GM18511 (cell line): ENCODE measurements around the gene FOXO6.

Experiments
- ATAC-seq: cut with Tn5 transposase; IDR thresholded peaks from one replicate; pipeline ENCODE4 v1.9.1; 2021; ENCODE audit warnings: mild to moderate bottlenecking, moderate library complexity; ENCODE audit not compliant: unreplicated experiment

FOXO6 gene

GRCh38 chr1:41349361-41350054 lies 11.7 kb upstream of the FOXO6 start:
- ATAC-seq = no peak

GRCh38 chr1:41350055-41350378 lies 11.2 kb upstream of the FOXO6 start:
- no peak for ATAC-seq

GRCh38 chr1:41351262-41352151 lies 9.7 kb upstream of the FOXO6 start:
- ATAC-seq = no peak

DNA sequence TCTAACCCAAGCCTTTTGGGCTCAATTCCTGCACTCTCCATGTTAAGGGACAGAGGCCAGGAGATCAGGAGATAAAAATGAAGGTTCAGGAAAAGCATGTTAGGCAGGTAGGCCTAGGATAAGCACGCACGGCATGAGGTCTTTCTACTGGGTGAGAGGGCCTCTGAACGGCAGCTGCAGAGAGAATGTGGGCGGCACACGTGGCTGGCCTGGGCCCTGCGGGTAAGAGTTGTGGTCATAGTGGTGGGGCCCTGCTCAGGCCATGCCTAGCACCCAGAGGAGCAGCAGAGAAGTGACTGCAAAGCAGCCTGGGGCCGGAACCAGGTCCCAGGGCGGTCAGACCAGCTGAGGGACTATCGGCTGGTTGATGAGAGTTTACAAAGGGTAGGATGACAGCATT lies 7.5 kb upstream of the FOXO6 start:
- peak; percentile 65 for ATAC-seq

- no peak for ATAC-seq
Observed at GRCh38 chr1:41354956-41355355, 6.3 kb upstream of the FOXO6 start.

- ATAC-seq = no peak
Observed at GRCh38 chr1:41355356-41355755, 5.9 kb upstream of the FOXO6 start.

DNA sequence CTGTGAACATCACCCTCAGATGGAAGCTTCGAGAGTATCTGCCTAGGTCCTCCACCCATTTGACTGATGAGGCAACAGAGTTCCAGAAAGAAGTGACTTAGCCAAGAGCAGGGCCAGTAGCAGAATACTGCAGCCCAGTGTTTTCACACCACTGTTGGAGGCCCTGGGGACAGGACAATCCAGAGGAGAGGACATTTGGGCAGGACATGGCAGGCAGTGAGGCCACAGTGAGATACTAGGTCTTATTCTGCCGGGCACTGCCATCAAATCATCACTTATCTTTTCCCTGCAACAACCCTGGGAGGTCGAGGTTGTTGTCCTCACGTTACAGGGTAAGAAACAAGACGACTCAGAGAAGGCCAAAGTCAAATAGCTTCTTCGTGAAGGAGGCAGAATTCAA lies 5.5 kb upstream of the FOXO6 start:
- no peak for ATAC-seq

- ATAC-seq = no peak
Observed at GRCh38 chr1:41356752-41357151, 4.5 kb upstream of the FOXO6 start.

DNA sequence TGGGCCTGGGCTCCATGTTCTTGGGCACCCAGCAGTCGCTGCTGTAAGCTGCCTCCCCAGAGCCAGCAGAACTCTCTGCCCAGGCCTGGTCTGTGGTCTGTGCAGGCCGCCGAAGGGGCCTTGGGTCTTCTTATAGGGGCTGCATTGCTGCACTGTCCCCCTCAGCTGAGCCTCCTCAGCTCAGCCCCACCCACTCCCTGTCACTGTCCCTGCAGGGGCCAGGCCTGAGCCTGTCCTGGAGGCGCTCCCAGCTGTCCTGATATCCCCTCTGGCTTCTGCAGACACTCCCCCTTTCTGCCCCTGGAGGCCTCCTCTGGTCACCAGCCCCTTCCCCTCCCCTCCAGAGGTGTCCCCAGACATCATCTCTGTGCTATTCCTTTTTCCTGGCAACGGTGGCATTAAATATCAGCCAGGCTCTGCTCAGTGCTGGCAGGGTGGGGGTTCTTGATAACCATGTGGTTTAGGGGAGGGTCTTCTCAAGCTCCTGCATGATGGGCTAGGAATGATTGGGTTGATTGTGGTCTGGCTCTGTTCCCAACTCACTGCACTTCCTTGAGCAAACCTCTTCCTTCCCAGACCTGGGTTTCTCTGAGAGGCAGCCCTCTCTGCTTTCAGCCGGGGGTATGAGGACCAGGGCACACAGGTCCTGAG lies 3.7 kb upstream of the FOXO6 start:
- no peak for ATAC-seq

DNA sequence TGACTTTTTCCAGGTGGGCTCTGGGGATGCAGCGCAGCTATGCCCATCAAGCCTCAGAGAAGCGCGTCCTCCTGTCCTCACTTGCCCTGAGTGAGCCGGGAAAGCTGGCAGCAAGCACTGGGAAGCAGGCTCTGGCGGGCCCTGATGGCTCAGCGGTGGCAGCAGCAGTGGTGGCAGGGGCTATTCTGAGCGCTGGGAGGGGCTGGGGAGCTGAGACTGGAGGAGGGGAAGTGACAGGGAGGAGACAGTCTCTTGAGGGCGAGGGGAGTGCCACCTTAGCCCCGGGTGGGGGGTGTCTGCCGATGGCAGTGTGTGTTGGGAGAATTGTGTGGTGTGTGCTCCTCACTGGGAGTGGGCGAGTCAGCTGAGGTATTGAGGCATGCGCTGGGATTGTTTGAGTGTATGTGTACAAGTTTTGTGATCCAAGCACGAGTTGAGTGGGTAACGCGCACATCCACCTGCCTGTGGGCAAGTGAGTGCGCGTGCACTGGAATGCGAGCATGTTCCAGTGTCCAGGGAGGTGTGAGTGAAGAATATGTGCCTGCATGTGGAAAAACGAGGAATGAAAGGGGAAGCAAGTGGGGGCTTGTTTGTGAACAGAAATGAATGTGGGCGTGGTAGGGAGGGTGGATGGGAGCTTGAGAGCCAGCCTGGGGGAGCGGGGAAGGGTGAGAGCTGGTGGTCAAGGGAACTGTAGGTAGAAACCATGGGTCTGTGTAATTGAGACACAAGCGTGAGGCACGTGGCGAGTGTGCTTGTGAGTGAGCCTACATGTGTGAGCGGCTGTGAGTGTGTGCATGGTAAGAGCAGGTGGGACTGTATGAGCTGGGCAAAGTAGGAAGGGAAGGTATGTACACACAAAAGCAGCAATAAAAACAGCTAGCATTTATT lies 2.9 kb upstream of the FOXO6 start:
- no peak for ATAC-seq

- ATAC-seq = no peak
Observed at GRCh38 chr1:41359211-41360073, 1.8 kb upstream of the FOXO6 start.

GRCh38 chr1:41360074-41360785 lies 1.0 kb upstream of the FOXO6 start:
- ATAC-seq = no peak

DNA sequence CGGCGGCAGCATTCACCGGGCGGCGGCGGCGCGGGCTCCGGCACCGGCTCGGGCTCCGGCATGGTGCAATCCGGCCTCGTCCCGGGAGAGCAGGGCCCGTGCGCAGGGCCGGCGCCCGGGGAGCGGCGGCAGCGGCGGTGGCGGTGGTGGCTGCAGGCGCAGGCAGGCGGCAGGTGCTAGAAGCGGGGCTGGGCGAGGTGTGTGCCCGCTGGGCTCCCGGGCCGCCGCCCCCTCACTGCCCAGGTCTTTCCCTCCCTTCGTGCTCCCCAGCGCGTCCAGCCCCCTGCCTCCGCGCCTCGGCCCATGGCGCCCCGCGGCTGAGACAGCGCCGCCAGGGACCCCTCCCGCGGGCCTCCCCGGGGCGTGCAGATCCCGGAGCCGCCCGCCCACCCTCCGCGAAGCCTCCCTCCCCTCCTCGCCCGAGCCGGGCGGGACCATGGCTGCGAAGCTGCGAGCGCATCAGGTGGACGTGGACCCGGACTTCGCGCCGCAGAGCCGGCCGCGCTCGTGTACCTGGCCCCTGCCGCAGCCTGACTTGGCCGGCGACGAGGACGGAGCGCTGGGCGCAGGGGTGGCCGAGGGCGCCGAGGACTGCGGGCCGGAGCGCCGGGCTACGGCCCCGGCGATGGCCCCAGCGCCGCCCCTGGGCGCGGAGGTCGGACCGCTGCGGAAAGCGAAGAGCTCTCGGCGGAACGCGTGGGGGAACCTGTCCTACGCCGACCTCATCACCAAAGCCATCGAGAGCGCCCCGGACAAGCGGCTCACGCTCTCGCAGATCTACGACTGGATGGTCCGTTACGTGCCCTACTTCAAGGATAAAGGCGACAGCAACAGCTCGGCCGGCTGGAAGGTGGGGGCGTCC lies 492 bp downstream of the FOXO6 start:
- ATAC-seq = peak; percentile 27

DNA sequence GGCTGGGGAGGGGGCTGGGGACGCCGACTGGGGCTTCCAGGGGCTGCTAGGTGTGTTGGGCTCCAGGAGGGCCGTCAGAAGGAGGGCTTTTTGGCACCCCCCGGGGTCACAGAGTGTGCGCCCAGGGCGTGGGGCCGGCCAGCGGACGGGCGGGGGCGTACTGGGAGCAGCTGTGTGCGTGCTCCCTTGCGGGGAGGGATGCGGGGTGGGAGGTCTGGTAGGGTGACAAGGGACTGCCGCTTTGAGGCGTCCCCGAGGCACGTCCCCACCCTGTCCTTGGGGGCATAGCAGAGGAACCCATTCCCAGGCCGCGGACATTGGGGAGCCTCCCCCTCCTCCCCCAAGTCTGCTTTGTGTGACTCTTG lies 1.1 kb downstream of the FOXO6 start:
- no peak for ATAC-seq

- ATAC-seq = no peak
Observed at GRCh38 chr1:41362749-41363590, 1.7 kb downstream of the FOXO6 start.

GRCh38 chr1:41363591-41364320 lies 2.5 kb downstream of the FOXO6 start:
- ATAC-seq = no peak
